AG09319 (cell line): ENCODE results near the gene TMEM272.
A peak's percentile ranks its signal among the peaks of the same experiment; 100 is the strongest.

Source experiments
- DNase-seq: peaks from one replicate; pipeline ENCODE4 v3.0.0-alpha.2; 2010; ENCODE audit warnings: low read depth; ENCODE audit errors: extremely low read depth
- TF ChIP-seq, protein P1 (sequence below): IDR thresholded peaks from 2 replicates; pipeline ENCODE4 v1.5.1; 2011; ENCODE audit warnings: low read depth, mild to moderate bottlenecking, inconsistent platforms, low read length, moderate library complexity

The TMEM272 gene

DNA sequence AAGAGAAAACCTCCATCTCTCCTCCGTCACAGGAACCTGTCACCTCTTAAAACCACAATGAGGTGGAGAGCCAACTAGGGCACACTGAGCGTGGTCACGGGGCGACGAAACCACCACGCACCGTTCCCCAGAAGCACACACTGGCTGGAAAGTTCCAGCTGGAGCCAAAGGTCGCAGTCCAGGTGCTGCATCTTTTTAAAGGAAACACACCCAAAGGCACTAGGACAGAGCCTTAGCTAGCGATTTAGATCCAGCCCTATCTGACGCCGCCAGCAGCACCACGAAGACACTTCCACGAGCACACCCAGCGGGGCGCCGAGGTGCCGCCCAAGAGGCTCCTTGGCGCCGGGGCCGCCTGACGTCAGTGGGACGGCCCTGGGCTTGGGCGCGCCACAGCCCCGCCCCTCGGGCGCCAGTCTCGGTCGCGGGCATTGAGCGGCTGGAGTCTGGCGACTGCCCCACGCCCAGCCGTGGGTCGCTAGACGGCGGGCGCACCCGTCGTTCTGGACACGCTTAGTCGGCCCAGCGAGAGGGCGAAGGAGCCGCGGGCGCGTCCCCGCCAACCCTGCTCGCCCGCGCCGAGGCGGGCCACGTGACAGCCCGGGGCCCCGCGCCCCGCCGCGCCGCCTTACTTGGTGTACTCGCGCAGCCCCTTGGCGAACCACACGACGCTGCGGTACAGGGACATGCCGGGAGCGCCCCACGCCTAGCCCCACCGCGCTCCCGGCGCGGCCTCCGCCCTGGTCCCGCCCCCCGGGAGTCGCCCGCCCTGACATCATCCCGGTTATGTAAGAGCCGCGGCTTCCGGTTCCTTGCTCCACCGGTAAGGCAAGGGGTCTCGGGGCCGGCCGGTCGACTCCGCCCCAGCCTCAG lies 41.3 kb downstream of the TMEM272 start, which contains the start of gene DHRS12:
TSS of gene DHRS12 (minus strand) at position 742 of the 873 bp plus-strand sequence. CDS start 4,504 bp downstream, outside the sequence.
- DNase-seq, result peak; percentile 48
- TF ChIP-seq, protein P1, sequence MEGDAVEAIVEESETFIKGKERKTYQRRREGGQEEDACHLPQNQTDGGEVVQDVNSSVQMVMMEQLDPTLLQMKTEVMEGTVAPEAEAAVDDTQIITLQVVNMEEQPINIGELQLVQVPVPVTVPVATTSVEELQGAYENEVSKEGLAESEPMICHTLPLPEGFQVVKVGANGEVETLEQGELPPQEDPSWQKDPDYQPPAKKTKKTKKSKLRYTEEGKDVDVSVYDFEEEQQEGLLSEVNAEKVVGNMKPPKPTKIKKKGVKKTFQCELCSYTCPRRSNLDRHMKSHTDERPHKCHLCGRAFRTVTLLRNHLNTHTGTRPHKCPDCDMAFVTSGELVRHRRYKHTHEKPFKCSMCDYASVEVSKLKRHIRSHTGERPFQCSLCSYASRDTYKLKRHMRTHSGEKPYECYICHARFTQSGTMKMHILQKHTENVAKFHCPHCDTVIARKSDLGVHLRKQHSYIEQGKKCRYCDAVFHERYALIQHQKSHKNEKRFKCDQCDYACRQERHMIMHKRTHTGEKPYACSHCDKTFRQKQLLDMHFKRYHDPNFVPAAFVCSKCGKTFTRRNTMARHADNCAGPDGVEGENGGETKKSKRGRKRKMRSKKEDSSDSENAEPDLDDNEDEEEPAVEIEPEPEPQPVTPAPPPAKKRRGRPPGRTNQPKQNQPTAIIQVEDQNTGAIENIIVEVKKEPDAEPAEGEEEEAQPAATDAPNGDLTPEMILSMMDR, result no peak

DNA sequence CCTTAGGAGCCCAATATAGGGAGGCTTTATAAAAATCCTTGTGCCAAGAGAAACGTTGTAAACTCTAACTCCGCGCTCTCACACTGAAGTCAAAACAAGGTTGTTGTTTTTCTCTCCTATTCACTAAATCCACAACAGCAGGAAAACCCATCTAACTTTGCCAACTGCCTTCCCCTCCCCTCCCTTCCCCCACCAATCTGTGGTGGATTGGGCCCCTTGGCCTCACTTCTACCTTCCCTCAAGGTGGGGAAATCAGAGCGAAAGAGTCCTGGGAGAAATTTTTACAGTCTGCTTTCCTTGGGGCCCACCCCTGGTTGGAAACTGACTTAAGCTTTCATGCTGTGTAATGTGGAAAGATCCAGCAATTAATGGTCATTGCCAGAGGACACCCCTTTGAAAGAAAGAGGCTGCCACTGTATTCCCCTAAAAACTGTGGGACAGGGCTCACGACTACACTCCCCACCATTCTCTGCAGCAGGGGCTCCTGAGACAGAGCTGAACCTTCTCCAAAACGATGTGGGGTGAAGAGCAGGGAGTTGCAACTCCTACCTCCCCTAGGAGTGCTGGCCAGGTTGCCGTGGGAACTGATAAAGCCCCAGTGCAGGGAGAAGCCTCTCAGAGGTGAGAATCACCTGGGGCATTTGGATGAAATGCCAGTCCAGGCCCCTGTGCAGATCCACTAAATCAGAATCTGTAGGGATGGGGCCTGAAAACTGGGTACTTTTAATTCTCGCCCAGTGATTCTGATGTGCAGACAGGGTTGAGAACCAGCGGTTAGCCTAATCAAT lies 42.2 kb downstream of the TMEM272 start:
- no peak for DNase-seq
- TF ChIP-seq, protein P1, result no peak

DNA sequence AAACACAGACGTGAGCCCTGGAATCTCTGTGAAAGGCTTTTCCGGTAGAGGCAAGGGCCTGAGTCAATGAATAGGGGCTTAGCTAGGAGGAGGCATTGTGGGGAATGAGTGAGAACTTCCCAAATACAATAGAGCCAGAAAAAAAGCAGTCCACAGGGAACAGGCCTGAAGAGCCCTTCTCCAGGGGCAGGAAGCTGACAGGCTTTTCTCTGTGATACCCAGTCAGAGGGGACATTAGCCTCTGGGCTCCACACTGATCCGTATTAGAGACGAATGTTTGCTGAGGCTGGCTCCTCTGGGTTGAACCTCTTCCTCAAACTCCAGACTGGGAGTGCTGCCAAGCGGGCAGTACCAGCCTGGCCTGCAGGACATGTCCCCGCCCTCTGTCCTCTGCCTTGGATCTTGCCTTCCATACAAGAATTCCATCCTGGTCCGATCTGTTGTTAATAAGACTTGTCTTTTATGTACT lies 43.3 kb downstream of the TMEM272 start:
- TF ChIP-seq, protein P1, result no peak
- DNase-seq, result no peak

DNA sequence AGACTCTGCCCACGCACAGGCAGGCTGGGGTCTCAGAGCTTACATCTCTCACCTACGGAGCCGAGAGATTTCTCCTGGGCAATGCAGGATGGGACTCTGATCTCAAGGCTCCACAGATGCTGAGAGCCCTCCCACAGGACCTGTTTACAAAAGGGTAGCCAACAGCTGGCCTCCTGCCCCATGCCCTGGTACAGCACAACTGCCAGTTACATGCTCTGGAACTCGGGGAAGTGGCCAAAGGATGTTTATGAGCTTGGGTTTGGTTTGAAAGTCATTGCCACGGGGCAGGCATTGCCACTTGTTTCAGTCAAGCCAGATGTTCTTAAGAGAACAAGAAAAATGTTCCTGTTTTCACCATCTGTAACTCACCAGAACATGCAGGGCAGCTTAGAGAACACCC lies 44.5 kb downstream of the TMEM272 start:
- no peak for DNase-seq

DNA sequence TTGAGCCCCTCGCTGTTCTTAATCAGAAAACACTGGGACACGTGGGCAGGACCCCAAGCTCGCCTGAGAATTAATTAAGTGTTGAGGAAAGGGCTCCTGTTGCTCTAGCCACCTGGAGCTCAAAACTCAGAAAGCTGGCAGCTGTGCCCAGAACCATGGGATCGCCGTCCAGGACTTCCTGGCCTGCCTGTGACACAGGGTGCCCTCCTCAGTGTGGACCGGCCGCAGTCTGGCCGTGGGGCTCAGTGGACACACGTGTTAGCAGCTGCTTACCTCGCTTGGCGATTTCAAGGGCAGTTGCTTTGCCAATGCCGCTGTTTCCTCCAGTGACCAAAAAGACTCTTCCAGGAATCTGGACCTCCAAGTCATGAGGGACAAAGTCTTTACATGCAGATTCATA lies 45.7 kb downstream of the TMEM272 start:
- TF ChIP-seq, protein P1, result no peak
- no peak for DNase-seq

More for the DNA sequence above, 44.5 kb downstream of the TMEM272 start:
- TF ChIP-seq, protein P1, result no peak

DNA sequence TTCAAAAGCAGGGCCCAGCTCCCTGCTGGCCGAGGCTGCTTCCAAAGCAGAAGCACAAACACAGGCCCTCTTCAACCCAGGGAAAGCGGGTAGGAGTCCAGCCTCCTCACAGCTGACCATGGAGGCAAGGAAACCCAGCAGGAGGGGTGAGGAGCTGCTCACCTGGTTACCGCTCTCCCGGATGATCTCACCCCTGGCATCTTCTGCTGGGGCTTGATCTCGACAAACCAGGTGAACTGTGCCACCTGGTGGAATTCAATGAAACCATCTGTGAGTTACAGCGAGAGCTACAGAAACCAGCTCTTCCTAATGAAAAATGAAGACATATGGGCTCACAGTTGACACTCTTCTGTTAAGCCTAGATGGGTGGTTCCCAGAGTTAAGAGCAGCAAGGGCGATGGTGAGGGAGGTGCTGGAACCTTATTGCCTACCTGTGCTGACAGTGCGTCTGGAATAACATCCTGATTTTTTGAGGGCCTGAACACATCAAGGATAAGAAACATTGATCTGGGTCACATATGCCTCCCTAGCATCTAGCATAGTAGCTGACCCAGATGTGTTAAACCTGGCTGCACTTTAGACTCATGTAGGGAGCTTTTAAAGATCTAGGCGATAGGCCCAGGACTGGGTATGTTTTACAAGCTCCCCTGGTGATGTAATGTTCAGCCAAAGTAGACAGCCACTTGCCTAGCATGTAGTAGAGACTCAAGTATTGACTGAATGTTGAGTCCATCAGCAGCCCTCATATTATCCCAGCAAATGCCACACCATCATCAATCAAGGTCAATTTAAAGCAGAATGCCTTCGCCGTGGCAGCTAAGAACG lies 47.1 kb downstream of the TMEM272 start:
- no peak for DNase-seq
- TF ChIP-seq, protein P1, result peak; percentile 30
